GM19455 (cell line): ENCODE measurements around the gene PPIL4.
"Not testable (repeated sequence)": the region's sequence is repeated elsewhere in the genome, so short reads cannot be mapped to it uniquely, and the experiment has no call there.

Source experiments
- ATAC-seq: cut with Tn5 transposase; IDR thresholded peaks from one replicate; pipeline ENCODE4 v1.9.1; 2021; ENCODE audit not compliant: unreplicated experiment

Gene PPIL4

GRCh38 chr6:149462712-149463111 is 83.1 kb downstream of the PPIL4 start:
- ATAC-seq = not testable (repeated sequence)

DNA sequence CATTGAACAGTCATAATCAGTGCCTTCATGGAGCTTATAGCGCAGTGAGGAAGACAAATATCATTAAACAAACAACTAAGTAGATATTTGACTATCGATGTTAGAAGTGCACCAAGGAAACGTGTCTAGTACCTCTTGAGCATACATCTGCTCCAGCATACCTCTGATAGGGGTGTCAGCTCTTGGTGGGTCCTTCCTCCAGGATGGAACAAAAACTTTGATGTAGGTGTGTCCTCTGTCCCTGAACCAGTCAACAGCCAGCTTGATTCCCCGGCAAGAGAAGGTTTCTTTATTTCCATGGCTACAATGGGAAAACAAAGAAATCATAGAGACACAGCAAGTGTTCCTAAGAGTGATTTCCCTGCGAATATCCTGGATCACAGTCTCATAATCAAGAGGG is 84.2 kb downstream of the PPIL4 start:
- ATAC-seq = no peak

- not testable (repeated sequence) for ATAC-seq
Observed at GRCh38 chr6:149460249-149460648, 85.6 kb downstream of the PPIL4 start.

- no peak for ATAC-seq
Observed at GRCh38 chr6:149459761-149460160, 86.1 kb downstream of the PPIL4 start.

DNA sequence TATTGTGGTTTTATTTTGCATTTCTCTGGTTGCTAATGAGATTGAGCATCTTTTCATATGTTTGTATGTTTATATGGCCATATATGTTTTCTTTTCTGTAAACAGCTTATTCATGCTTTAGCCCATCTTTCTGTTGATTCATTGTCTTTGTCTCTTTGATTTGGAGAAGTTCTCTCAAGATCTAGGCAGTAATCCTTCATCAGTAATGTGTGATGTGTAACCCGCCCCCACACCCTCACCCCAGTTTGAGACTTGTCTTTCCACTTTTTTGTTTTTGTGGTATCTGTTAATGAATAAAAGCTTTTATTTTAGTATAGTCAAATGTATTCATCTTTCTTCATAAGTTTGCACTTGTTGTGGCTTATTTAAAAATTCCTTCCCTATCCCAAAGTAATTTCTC is 87.0 kb downstream of the PPIL4 start:
- ATAC-seq = no peak

- ATAC-seq = no peak
Observed at GRCh38 chr6:149458196-149458595, 87.6 kb downstream of the PPIL4 start.

DNA sequence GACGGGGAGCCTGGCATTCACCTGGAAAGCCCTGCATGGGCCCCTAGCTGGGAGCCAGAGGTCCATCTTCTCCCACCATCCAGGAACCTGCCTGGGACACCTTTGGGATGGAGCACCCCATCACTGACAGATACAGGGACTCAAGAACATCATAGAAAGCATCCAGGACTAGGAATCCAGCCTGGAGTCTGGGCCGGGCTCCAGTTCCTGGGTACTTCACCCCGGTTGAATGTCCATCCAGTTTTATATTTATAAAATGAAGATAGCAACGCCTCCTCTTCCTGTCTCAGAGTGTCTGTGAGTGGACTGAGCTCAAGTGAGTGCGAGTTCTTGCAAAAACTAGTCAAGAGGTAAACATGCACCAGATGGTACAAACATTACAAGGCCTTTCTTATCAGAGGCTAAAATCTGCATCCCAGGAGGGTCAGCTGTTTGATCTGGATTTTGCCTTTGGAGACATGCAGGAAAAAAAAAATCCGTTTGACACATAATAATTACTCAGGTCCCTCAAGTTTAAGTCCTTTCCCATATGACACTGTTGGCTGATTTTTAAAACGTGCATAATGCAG is 88.4 kb downstream of the PPIL4 start:
- no peak for ATAC-seq

GRCh38 chr6:149456311-149457021 is 89.4 kb downstream of the PPIL4 start:
- no peak for ATAC-seq

DNA sequence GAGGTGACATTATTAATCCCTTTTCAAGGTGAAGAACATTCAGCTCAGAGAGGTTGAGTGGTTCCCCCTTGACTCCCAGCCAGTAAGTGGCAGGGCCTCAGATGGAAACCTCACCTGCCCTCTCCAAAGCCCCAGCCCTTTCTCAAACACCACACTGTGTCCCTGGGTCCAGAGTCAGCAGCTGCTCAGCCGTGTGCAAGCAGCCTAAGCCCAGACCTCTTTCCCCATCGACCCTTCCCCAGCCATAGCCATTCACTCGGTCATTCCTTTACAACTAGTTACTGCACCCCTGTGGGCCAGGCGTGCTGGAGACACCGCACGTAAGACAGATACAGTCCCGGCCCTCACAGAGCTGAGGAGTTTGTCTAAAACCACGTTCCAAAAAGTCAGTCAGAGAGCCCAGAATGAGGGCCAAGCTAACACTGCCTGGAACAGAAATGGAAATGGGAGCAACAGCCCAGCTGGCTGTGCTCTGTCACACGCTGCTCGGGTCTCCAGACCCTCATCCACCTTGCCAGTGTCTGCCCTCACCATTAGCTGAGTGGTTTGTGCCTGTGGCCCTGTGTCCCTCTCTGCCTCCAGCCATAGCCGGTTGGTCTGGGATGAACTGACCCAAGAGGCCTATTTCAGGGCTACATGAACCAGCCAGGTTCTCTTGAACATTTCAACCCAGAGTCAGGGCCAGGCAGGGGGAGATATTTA is 90.7 kb downstream of the PPIL4 start:
- ATAC-seq = no peak
